ENCODE results near the gene CACNA2D4.

CACNA2D4 gene

GRCh38 chr12:1846421-1847405 is 71.7 kb downstream of the CACNA2D4 start:
- no peak for TF ChIP-seq CTCF (IDR thresholded peaks at IDR 0.05; ENCODE audit: low read depth, low read length, missing control alignments)
- no peak for DNase-seq (ENCODE audit: low read depth)
- no peak overlapping the region for H3K4me3 ChIP-seq (ENCODE audit: low read depth, low read length)

GRCh38 chr12:1845886-1846285 is 72.6 kb downstream of the CACNA2D4 start:
- H3K4me3 ChIP-seq (ENCODE audit: low read depth, low read length): no peak overlapping the region
- no peak for TF ChIP-seq CTCF (IDR thresholded peaks at IDR 0.05; ENCODE audit: low read depth, low read length, missing control alignments)
- no peak for DNase-seq (ENCODE audit: low read depth)

- no peak for DNase-seq (ENCODE audit: low read depth)
- TF ChIP-seq CTCF (IDR thresholded peaks at IDR 0.05; ENCODE audit: low read depth, low read length, missing control alignments): no peak
- H3K4me3 ChIP-seq (ENCODE audit: low read depth, low read length): no peak overlapping the region
These were observed 73.0 kb downstream of the CACNA2D4 start for GRCh38 chr12:1845427-1845826.

- DNase-seq (ENCODE audit: low read depth): no peak
- no peak overlapping the region for H3K4me3 ChIP-seq (ENCODE audit: low read depth, low read length)
- TF ChIP-seq CTCF (IDR thresholded peaks at IDR 0.05; ENCODE audit: low read depth, low read length, missing control alignments): no peak
These were observed 73.6 kb downstream of the CACNA2D4 start for GRCh38 chr12:1844661-1845409.

GRCh38 chr12:1844223-1844622 is 74.2 kb downstream of the CACNA2D4 start:
- DNase-seq (ENCODE audit: low read depth): no peak
- H3K4me3 ChIP-seq (ENCODE audit: low read depth, low read length): no peak overlapping the region
- TF ChIP-seq CTCF (IDR thresholded peaks at IDR 0.05; ENCODE audit: low read depth, low read length, missing control alignments): no peak

- no peak overlapping the region for H3K4me3 ChIP-seq (ENCODE audit: low read depth, low read length)
- no peak for TF ChIP-seq CTCF (IDR thresholded peaks at IDR 0.05; ENCODE audit: low read depth, low read length, missing control alignments)
- no peak for DNase-seq (ENCODE audit: low read depth)
These were observed 74.8 kb downstream of the CACNA2D4 start for GRCh38 chr12:1843641-1844005.
